Vagina (tissue), 2 donors: ENCODE results near the gene PLEKHG3. TPM values are rescaled to one million over a fixed set of nuclear protein-coding genes. Genes with fewer than 3 reads are reported as not detected.

Source experiments
- DNase-seq, 2 donors: peaks; one replicate each; pipeline ENCODE4 v3.0.0-alpha.2; 2017; ENCODE audit errors: extremely low spot score in 2 of 2
- H3K27ac ChIP-seq: fragments of 200-600 bp; sonication (generic); one replicate; pipeline ENCODE4 v1.5.1; 2019
- H3K27me3 ChIP-seq: fragments of 200-600 bp; sonication (generic); one replicate; pipeline ENCODE4 v1.5.1; 2019
- H3K36me3 ChIP-seq, 2 donors: fragments of 200-600 bp; sonication (generic); one replicate each; pipeline ENCODE4 v1.5.1; 2017 to 2019
- H3K4me1 ChIP-seq: fragments of 200-600 bp; sonication (generic); one replicate; pipeline ENCODE4 v1.5.1; 2019
- H3K4me3 ChIP-seq, 2 donors: fragments of 200-600 bp; sonication (generic); 1 replicate in 1 of 2; 2 replicates in 1 of 2; pipeline ENCODE4 v1.5.1; 2016 to 2019
- H3K9me3 ChIP-seq: fragments of 200-600 bp; sonication (generic); one replicate; pipeline ENCODE4 v1.5.1; 2019
- CTCF ChIP-seq, 3 experiments: fragments of 450-650 bp in 2 of 3; fragments of 200-600 bp in 1 of 3; sonication (generic) in 1 of 3; IDR thresholded peaks; one replicate each; pipeline ENCODE4 v1.5.1; 2017 to 2019; ENCODE audit warnings: antibody characterized with exemption in 3 of 3, mild to moderate bottlenecking in 2 of 3, moderate library complexity in 2 of 3
- POLR2A ChIP-seq, 2 donors: fragments of 450-650 bp; IDR thresholded peaks; one replicate each; pipeline ENCODE4 v1.6.1; 2017; ENCODE audit warnings: antibody characterized with exemption in 2 of 2, mild to moderate bottlenecking in 2 of 2, moderate library complexity in 2 of 2
- POLR2AphosphoS5 ChIP-seq, 2 donors: sonication (generic); formaldehyde crosslinking; IDR thresholded peaks; one replicate each; pipeline ENCODE4 v1.9.0; 2017; ENCODE audit warnings: antibody characterized with exemption in 2 of 2, mild to moderate bottlenecking in 2 of 2, low read depth in 1 of 2; ENCODE audit not compliant: insufficient read depth in 1 of 2
- intact Hi-C: fragments of 100-400 bp; cut with DNase I; formaldehyde crosslinking; loops from one replicate; pipeline ENCODE4 v1.15.1; 2023
- total RNA-seq: library from RNA; depleted of rRNA; stranded (reverse); fragments of >200 nt; gene quantifications from one replicate; pipeline ENCODE4 v1.2.3, GENCODE V29; 2016

The PLEKHG3 gene
- total RNA-seq, 1 donor from 2014 or later = 50.1 TPM

- intact Hi-C loops = no loop called here
- Histone ChIP-seq H3K36me3 (no peaks in the 10 kb centered on the region), H3K9me3 (no peaks in the 10 kb centered on the region), H3K27me3 (no peaks in the 10 kb centered on the region), H3K27ac (no peak overlapping the region), H3K4me3 (no peak overlapping the region), H3K4me1 (no peaks in the 10 kb centered on the region)
- DNase-seq = no peak
- TF ChIP-seq POLR2A (IDR thresholded peaks at IDR 0.05) = no peak
- TF ChIP-seq POLR2AphosphoS5 (IDR thresholded peaks at IDR 0.05; ENCODE audit: insufficient read depth in 1 of 2, low read depth in 1 of 2) = no peak
- no peak for TF ChIP-seq CTCF (IDR thresholded peaks at IDR 0.05)
Observed at GRCh38 chr14:64695071-64695470, 9.2 kb upstream of the PLEKHG3 start.

GRCh38 chr14:64696355-64696857 lies 7.8 kb upstream of the PLEKHG3 start:
- H3K27ac ChIP-seq = peak overlapping the region; percentile 64
- intact Hi-C loops = no loop called here

GRCh38 chr14:64698903-64699302 lies 5.3 kb upstream of the PLEKHG3 start:
- no peaks in the 10 kb centered on the region for H3K36me3 ChIP-seq
- H3K4me1 ChIP-seq = peaks cover 16% of the 10 kb centered on the region
- no peaks in the 10 kb centered on the region for H3K9me3 ChIP-seq
- no peak for TF ChIP-seq POLR2AphosphoS5 (IDR thresholded peaks at IDR 0.05; ENCODE audit: insufficient read depth in 1 of 2, low read depth in 1 of 2)
- no peak for TF ChIP-seq CTCF (IDR thresholded peaks at IDR 0.05)
- no peak for TF ChIP-seq POLR2A (IDR thresholded peaks at IDR 0.05)
- no peak for DNase-seq
- H3K27ac ChIP-seq = no peak overlapping the region
- intact Hi-C loops = no loop called here
- H3K27me3 ChIP-seq = no peaks in the 10 kb centered on the region
- H3K4me3 ChIP-seq = no peak overlapping the region

More at GRCh38 chr14:64696355-64696857, 7.8 kb upstream of the PLEKHG3 start:
- no peak overlapping the region for H3K4me3 ChIP-seq
- no peaks in the 10 kb centered on the region for H3K36me3 ChIP-seq
- no peaks in the 10 kb centered on the region for H3K4me1 ChIP-seq
- no peak for DNase-seq
- no peaks in the 10 kb centered on the region for H3K27me3 ChIP-seq
- H3K9me3 ChIP-seq = no peaks in the 10 kb centered on the region
- TF ChIP-seq POLR2A (IDR thresholded peaks at IDR 0.05) (no peak), CTCF (IDR thresholded peaks at IDR 0.05) (no peak), POLR2AphosphoS5 (IDR thresholded peaks at IDR 0.05; ENCODE audit: insufficient read depth in 1 of 2, low read depth in 1 of 2) (peak in 1 of 2 donors; percentile 57)

GRCh38 chr14:64700290-64700689 lies 3.9 kb upstream of the PLEKHG3 start:
- no peaks in the 10 kb centered on the region for H3K36me3 ChIP-seq
- no peaks in the 10 kb centered on the region for H3K27me3 ChIP-seq
- DNase-seq = no peak
- H3K4me3 ChIP-seq = no peak overlapping the region
- intact Hi-C loops = no loop called here
- TF ChIP-seq POLR2AphosphoS5 (IDR thresholded peaks at IDR 0.05; ENCODE audit: insufficient read depth in 1 of 2, low read depth in 1 of 2) (no peak), CTCF (IDR thresholded peaks at IDR 0.05) (no peak), POLR2A (IDR thresholded peaks at IDR 0.05) (no peak)
- peaks cover 20% of the 10 kb centered on the region for H3K4me1 ChIP-seq
- H3K27ac ChIP-seq = no peak overlapping the region
- H3K9me3 ChIP-seq = no peaks in the 10 kb centered on the region

GRCh38 chr14:64700894-64701293 lies 3.3 kb upstream of the PLEKHG3 start:
- intact Hi-C loops = no loop called here
- DNase-seq = no peak
- no peak overlapping the region for H3K27ac ChIP-seq
- peaks cover 26% of the 10 kb centered on the region for H3K4me1 ChIP-seq
- no peaks in the 10 kb centered on the region for H3K36me3 ChIP-seq
- H3K27me3 ChIP-seq = no peaks in the 10 kb centered on the region
- TF ChIP-seq CTCF (IDR thresholded peaks at IDR 0.05) (no peak), POLR2A (IDR thresholded peaks at IDR 0.05) (no peak), POLR2AphosphoS5 (IDR thresholded peaks at IDR 0.05; ENCODE audit: insufficient read depth in 1 of 2, low read depth in 1 of 2) (no peak)
- H3K9me3 ChIP-seq = no peaks in the 10 kb centered on the region
- no peak overlapping the region for H3K4me3 ChIP-seq
